ENCODE data around the gene NLGN2. TPM values are rescaled to one million over a fixed set of nuclear protein-coding genes. Genes with fewer than 3 reads are reported as not detected.

Gene NLGN2
- total RNA-seq, 1 donor from 2014 or later = 97.5 TPM

GRCh38 chr17:7467498-7467897 is 59.9 kb downstream of the NLGN2 start:
- DNase-seq (ENCODE audit: low spot score in 2 of 2, unreplicated experiment in 2 of 2) = no peak
- no peaks in the 10 kb centered on the region for H3K9me3 Mint-ChIP-seq
- TF ChIP-seq CTCF (IDR thresholded peaks at IDR 0.05; ENCODE audit: unreplicated experiment) = no peak
- H3K36me3 Mint-ChIP-seq = peaks cover 11% of the 10 kb centered on the region
- H3K4me3 Mint-ChIP-seq = no peak overlapping the region
- H3K27ac Mint-ChIP-seq = peak overlapping the region; percentile 59
- H3K4me1 Mint-ChIP-seq = peaks cover 9% of the 10 kb centered on the region
- no peaks in the 10 kb centered on the region for H3K27me3 Mint-ChIP-seq (ENCODE audit: low read depth)

GRCh38 chr17:7468290-7468689 is 60.6 kb downstream of the NLGN2 start:
- H3K4me1 Mint-ChIP-seq = peaks cover 9% of the 10 kb centered on the region
- peaks cover 11% of the 10 kb centered on the region for H3K36me3 Mint-ChIP-seq
- H3K9me3 Mint-ChIP-seq = no peaks in the 10 kb centered on the region
- DNase-seq (ENCODE audit: low spot score in 2 of 2, unreplicated experiment in 2 of 2) = no peak
- no peak for TF ChIP-seq CTCF (IDR thresholded peaks at IDR 0.05; ENCODE audit: unreplicated experiment)
- no peak overlapping the region for H3K4me3 Mint-ChIP-seq
- no peaks in the 10 kb centered on the region for H3K27me3 Mint-ChIP-seq (ENCODE audit: low read depth)
- H3K27ac Mint-ChIP-seq = peak overlapping the region; percentile 34

- no peak for TF ChIP-seq CTCF (IDR thresholded peaks at IDR 0.05; ENCODE audit: unreplicated experiment)
- peak overlapping the region; percentile 34 for H3K27ac Mint-ChIP-seq
- no peak overlapping the region for H3K4me3 Mint-ChIP-seq
- H3K36me3 Mint-ChIP-seq = peaks cover 11% of the 10 kb centered on the region
- no peaks in the 10 kb centered on the region for H3K27me3 Mint-ChIP-seq (ENCODE audit: low read depth)
- H3K9me3 Mint-ChIP-seq = no peaks in the 10 kb centered on the region
- peaks cover 9% of the 10 kb centered on the region for H3K4me1 Mint-ChIP-seq
- DNase-seq (ENCODE audit: low spot score in 2 of 2, unreplicated experiment in 2 of 2) = no peak
Measured at GRCh38 chr17:7468804-7469389, 61.3 kb downstream of the NLGN2 start.

Other genes with a start within 250 kb of the NLGN2 start
- gene ASGR1, start 228.5 kb upstream of the NLGN2 start, total RNA-seq = 15.9 to 19.7 TPM (median 16.5 TPM) in 3 replicates
- gene DLG4, start 188.0 kb upstream of the NLGN2 start, total RNA-seq = 59.9 to 62.4 TPM (median 60.2 TPM) in 3 replicates
- gene ACADVL, start 187.9 kb upstream of the NLGN2 start, total RNA-seq = 385 to 424 TPM (median 410 TPM) in 3 replicates
- gene DVL2, start 173.3 kb upstream of the NLGN2 start, total RNA-seq = 87.3 to 96.1 TPM (median 94.0 TPM) in 3 replicates
- 55.4 to 57.1 TPM (median 55.6 TPM) in 3 replicates for gene PHF23, start 168.4 kb upstream of the NLGN2 start, total RNA-seq
- gene GABARAP, start 165.4 kb upstream of the NLGN2 start, total RNA-seq = 424 to 451 TPM (median 429 TPM) in 3 replicates
- gene CTDNEP1, start 156.1 kb upstream of the NLGN2 start, total RNA-seq = 122 to 132 TPM (median 130 TPM) in 3 replicates
- gene ELP5, start 155.6 kb upstream of the NLGN2 start, total RNA-seq = 37.9 to 42.8 TPM (median 42.1 TPM) in 3 replicates
- gene CLDN7, start 145.4 kb upstream of the NLGN2 start, total RNA-seq = 79.2 to 86.1 TPM (median 79.9 TPM) in 3 replicates
- gene SLC2A4, start 126.1 kb upstream of the NLGN2 start, total RNA-seq = 1.6 to 1.8 TPM (median 1.6 TPM) in 3 replicates
- 1.9 to 3.3 TPM (median 2.2 TPM) in 3 replicates for gene YBX2, start 113.2 kb upstream of the NLGN2 start, total RNA-seq
- gene EIF5A, start 100.2 kb upstream of the NLGN2 start, total RNA-seq = 265 to 278 TPM (median 273 TPM) in 3 replicates
- 42.1 to 52.4 TPM (median 46.2 TPM) in 3 replicates for gene GPS2, start 92.5 kb upstream of the NLGN2 start, total RNA-seq
- 52.8 to 56.7 TPM (median 55.1 TPM) in 3 replicates for gene NEURL4, start 78.5 kb upstream of the NLGN2 start, total RNA-seq
- gene ACAP1, start 71.3 kb upstream of the NLGN2 start, total RNA-seq = 8.9 to 10.9 TPM (median 9.1 TPM) in 3 replicates
- gene KCTD11, start 55.7 kb upstream of the NLGN2 start, total RNA-seq = 17.3 to 18.8 TPM (median 17.7 TPM) in 3 replicates
- gene TMEM95, start 52.7 kb upstream of the NLGN2 start, total RNA-seq = 0.18 to 0.42 TPM in 2 of 3 replicates, not detected in the other
- gene TNK1, start 26.8 kb upstream of the NLGN2 start, total RNA-seq = 8.2 to 9.9 TPM (median 9.0 TPM) in 3 replicates
- 67.4 to 69.3 TPM (median 68.4 TPM) in 3 replicates for gene PLSCR3, start 13.3 kb upstream of the NLGN2 start, total RNA-seq
- gene TMEM256, start 3.7 kb upstream of the NLGN2 start, total RNA-seq = 65.7 to 78.3 TPM (median 69.4 TPM) in 3 replicates
- 0.38 TPM in 1 of 3 replicates, not detected in the others for gene SPEM1, start 12.5 kb downstream of the NLGN2 start, total RNA-seq
- not detected in 3 replicates for gene SPEM2, start 17.8 kb downstream of the NLGN2 start, total RNA-seq
- not detected in 3 replicates for gene SPEM3, start 21.0 kb downstream of the NLGN2 start, total RNA-seq
- 9.7 to 10.2 TPM (median 10.2 TPM) in 3 replicates for gene TMEM102, start 27.6 kb downstream of the NLGN2 start, total RNA-seq
- gene FGF11, start 31.7 kb downstream of the NLGN2 start, total RNA-seq = 24.8 to 26.8 TPM (median 26.5 TPM) in 3 replicates
- 15.9 to 17.7 TPM (median 16.0 TPM) in 3 replicates for gene CHRNB1, start 37.2 kb downstream of the NLGN2 start, total RNA-seq
- 36.4 to 40.1 TPM (median 39.7 TPM) in 3 replicates for gene ZBTB4, start 71.8 kb downstream of the NLGN2 start, total RNA-seq
- gene SLC35G6, start 73.6 kb downstream of the NLGN2 start, total RNA-seq = not detected in 3 replicates
- gene POLR2A, start 76.5 kb downstream of the NLGN2 start, total RNA-seq = 195 to 208 TPM (median 204 TPM) in 3 replicates
- gene TNFSF12, start 141.2 kb downstream of the NLGN2 start, total RNA-seq = 6.6 to 7.7 TPM (median 7.6 TPM) in 3 replicates
- gene TNFSF13, start 150.9 kb downstream of the NLGN2 start, total RNA-seq = 4.3 to 6.1 TPM (median 5.2 TPM) in 3 replicates
- gene SENP3, start 154.1 kb downstream of the NLGN2 start, total RNA-seq = 50.3 to 55.9 TPM (median 51.5 TPM) in 3 replicates
- gene CD68, start 171.8 kb downstream of the NLGN2 start, total RNA-seq = 0.44 to 0.86 TPM (median 0.78 TPM) in 3 replicates
- 44.8 to 45.5 TPM (median 45.5 TPM) in 3 replicates for gene MPDU1, start 176.0 kb downstream of the NLGN2 start, total RNA-seq
- 2.0 to 2.3 TPM (median 2.1 TPM) in 3 replicates for gene SOX15, start 182.2 kb downstream of the NLGN2 start, total RNA-seq
- 43.2 to 44.5 TPM (median 43.4 TPM) in 3 replicates for gene FXR2, start 207.1 kb downstream of the NLGN2 start, total RNA-seq
- gene SAT2, start 220.0 kb downstream of the NLGN2 start, total RNA-seq = 80.6 to 95.0 TPM (median 87.7 TPM) in 3 replicates
- gene SHBG, start 222.3 kb downstream of the NLGN2 start, total RNA-seq = 0.60 to 0.84 TPM (median 0.82 TPM) in 3 replicates
- gene ATP1B2, start 243.1 kb downstream of the NLGN2 start, total RNA-seq = 9.6 to 10.5 TPM (median 10.2 TPM) in 3 replicates